HG03045 (cell line): ENCODE results near the gene TMEM121.

ENCODE experiments used
- ATAC-seq: cut with Tn5 transposase; IDR thresholded peaks from one replicate; pipeline ENCODE4 v1.9.1; 2021; ENCODE audit warnings: mild to moderate bottlenecking, moderate library complexity; ENCODE audit not compliant: unreplicated experiment

TMEM121 gene

DNA sequence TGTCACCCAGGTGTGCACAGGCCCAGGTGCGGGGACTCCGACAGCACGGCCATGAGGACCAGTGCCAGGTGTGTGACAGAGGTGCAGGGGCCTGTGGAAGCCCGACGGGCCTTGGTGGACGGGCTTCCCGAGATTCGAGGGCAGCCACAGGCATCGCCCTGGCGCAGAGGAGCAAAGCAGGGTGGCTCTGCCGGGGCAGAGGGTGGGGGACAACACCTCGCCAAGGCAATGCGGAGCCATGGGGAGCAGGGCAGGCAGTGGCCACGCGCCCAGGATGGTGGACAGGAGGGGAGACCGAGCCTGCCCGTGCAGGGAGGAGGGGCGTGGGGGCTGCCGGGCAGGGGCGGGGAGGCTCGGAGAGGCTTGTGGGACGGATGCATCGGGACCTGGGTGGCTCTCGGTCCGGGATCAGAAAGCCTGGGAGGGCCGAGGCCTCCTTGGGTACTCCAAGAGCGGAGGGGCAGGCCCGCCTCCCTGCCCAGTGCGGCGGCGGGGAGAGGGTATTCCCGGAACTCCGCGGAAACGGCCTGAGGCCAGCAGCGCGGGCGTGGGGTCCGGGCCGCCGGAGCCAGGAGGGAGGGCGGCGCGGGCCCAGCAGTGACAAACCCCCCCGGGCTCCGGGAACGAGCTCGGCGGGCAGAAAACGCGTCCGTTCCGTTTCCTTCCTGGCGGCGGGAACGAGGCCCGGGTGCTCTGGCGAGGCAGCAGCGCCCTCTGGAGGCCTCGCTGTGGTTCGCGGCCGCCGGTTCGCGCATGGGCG lies 1.6 kb downstream of the TMEM121 start:
- ATAC-seq = no peak

DNA sequence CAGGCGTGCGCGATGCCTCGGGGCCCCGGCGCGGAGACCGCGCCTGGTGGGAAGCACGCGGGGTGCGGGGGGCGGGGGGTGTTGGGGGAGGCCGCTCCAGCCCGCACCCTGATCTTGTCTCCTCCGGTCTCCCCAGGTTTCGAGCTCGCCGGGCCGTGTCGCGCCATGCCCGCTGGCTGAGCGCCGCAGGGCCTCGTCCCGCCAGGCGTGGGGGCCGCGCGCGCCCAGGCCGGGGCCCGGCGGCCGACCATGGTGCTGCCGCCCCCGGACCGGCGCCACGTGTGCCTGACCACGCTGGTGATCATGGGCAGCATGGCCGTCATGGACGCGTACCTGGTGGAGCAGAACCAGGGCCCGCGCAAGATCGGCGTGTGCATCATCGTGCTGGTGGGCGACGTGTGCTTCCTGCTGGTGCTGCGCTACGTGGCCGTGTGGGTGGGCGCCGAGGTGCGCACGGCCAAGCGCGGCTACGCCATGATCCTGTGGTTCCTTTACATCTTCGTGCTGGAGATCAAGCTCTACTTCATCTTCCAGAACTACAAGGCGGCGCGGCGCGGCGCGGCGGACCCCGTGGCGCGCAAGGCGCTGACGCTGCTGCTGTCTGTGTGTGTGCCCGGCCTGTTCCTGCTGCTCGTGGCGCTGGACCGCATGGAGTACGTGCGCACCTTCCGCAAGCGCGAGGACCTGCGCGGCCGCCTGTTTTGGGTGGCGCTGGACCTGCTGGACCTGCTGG lies 2.4 kb downstream of the TMEM121 start:
- no peak for ATAC-seq

DNA sequence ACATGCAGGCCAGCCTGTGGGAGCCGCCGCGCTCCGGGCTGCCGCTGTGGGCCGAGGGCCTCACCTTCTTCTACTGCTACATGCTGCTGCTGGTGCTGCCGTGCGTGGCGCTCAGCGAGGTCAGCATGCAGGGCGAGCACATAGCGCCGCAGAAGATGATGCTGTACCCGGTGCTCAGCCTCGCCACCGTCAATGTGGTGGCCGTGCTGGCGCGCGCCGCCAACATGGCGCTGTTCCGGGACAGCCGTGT lies 2.9 kb downstream of the TMEM121 start:
- ATAC-seq = no peak

DNA sequence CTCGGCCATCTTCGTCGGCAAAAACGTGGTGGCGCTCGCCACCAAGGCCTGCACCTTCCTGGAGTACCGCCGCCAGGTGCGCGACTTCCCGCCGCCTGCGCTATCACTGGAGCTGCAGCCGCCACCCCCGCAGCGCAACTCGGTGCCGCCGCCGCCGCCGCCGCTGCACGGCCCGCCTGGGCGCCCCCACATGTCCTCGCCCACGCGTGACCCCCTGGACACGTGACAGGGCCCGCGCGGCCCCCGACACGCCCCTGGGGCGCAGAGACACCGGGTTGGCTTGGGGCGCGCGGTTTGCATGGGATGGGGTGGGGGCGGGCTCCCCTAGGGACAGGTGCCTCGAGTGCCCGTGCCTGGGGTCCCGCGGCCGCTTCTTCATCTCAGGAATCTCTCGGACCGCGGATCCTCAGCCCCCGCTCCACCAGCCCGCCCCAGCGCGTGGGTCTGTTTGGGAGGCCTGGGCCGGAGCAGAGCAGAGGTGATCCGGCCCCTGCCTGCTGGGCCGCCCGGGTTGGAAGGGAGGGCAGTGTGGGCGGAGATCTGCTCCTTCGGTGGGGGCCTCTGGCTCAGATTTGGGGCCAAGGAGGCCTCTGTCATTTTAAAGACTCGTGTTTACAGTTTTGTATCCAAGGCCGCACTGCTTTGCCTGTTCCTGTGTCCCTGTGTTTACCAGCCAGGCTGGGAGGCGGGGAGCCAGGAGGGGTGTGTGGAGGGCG lies 3.3 kb downstream of the TMEM121 start:
- ATAC-seq = no peak

DNA sequence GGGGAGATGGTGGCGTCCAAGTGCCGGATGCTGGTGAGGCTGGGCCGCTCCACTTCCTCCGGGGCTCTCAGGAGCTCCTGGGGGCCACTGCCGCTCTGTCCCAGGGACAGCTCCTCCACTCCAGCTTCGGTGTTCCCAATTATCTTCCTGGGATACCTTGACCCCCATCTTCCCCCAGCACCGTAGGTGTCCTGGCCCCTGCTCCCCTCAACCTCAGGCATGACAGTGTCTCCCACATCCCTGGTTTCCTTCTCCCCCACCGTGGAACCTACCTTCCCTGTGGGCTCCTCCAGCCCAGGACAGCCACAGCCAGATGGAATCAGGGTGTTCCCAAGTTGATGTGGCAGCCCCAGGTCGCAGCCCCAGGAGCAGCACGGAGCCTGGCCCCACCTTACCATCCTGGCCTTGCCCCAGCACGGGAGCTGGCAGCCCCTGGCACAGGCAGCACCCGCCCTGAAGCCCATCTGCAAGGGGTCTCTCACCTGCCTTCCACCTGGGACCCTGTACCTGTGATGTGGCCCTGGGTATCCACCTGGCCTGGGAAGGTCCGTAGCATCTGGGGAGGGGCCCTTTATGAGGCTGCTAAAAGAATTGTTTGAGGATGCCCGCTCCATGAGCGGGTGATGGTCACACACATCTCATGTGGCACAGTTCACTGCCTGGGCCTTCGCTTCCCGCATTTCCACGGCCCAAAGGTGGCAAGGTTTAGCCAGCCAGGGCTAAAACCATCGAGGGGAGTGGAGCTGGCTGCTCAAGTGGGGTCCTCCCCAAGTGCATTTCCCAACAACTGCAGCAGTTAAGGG lies 4.1 kb downstream of the TMEM121 start:
- no peak for ATAC-seq

DNA sequence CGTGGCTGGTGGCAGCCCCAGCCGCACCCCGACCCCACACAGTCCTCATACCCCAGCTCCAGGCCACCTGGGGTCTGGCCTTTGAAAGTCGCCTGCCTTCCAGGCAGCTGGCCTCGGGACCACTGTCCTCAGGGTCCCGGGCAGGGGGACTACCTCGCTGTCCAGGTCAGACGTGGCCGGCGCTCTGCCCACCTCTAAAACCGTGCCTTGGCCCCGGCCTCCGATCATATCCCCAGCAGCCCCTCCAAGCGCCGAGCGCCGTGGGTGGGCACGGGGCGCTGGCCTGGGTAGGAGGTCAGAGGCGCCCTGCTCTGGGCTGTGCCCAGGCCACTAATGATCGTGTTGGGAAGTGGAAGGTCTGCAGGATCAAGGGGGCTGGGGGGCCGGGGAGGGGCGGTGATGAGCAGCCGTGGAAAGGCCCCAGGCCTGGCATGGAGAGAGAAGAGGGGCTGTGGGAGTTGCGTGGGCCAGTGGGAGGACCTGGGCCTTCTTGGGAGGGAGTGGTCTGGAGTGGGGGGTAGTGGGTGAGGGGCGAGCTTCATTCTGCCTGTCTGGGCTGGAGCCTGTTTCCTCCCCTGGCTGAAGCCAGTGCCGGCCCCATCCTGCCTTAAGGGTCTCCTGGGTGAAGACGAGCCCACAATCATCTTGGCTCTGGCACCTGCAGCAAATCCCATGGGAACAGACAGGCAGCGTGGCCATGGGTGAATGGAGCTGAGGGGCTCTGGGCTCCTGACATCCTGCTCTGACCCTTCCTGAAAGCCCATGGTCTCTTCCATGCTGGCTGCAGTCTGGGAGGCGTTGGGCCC lies 4.9 kb downstream of the TMEM121 start:
- no peak for ATAC-seq

DNA sequence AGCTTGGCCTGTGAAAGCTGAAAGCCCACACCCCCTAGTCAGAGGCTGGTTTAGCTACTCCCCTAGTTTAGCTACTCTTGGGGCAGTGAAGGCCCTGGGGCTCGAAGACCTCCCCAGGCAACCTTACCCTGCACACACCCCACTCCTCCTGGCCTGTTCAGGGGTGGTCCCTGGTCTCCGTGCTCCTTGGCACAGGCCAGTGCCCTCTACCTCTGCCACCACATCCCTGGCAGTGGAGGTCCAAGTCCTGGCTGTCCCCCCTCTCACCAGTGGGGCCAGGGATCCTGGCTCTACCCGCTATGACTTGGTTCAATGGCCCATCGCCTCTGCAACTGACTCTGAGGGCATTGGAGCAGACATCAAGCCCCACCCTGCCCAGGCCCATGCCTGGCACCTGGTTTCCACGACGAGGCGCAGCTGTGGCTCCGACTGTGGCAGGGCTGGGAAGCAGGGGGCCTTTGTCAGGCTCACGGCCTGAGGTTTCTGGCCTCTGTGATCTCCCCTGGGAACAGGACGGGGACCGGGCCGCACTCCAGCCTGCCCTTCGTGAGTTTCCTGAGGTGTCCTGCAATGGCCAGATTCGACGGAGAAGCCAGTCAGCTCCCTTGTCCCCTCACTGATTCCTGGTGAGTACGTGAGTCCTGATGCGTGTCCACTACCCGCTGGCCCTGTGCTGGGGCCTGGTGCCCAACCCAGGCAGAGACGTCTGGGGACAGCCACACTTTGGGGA lies 5.7 kb downstream of the TMEM121 start:
- no peak for ATAC-seq

DNA sequence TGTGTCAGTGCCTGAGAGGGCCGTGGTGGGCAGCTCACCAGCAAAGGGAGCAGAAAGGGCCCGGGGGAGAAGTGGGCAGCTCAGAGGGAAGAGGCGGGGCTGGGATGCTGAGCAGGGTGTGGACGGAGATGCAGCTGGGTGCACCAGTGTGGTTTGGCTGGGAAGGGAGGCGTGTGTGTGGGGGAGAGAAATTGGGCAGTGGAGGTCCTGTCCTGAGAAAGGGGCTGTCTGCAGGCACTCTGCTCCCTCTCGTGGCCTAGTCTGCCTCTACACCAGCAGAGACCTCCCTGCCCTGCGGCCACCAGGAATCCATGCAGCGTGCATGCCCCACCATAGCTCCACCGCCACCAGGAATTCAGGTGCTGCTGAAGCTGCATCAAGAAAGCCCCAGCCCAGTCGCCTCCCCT lies 6.4 kb downstream of the TMEM121 start:
- no peak for ATAC-seq

DNA sequence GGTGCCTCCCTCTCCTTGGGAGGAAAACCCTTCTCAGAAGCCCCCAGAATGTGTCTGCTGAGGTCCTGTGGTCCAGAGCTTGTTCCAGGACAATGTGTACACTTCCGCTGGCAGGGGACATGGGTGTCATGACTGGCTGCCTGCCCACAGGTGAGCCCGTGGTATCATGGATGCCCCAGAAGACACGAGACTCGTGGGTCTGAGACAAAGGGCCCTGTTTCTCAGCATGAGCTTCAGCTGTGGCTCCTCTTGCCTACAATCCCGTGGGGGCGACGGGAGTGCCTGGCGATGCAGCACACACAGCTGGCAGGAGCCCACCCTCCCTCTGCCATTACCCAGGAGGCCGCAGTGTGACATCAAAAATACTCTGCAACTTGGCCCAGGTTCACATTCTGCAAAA lies 7.0 kb downstream of the TMEM121 start:
- ATAC-seq = no peak

DNA sequence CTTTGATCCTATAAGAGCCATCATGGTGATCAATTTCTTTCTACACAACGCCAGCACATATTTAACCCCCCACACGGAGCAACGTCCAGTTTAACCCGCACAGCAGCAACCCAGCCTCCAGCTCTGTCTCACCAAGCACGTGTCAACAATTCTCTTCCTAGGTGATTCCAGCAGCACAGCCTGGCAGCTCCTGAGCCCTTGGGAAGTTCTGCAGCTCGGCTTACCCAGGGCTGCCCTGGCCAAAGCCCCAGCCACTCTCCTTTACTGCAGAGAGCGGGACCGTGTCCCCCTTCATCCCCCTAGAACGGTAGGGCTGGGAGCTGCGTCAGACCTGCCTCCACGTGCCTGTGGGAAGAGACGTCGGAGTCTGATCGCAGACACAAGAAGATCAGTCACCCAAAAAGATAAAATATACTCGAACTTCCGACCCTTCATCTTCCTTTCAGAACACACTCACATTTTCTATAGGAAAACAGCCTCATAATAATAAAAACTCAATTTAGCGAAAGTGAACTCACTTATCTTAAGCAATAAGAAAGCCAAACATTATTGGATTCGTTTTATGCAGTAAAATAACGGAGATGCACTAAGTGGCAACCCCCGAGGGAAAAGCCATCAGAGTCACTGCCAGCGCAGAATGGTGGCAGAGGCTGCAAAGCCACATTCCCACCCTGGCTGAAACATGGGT lies 7.6 kb downstream of the TMEM121 start:
- no peak for ATAC-seq

DNA sequence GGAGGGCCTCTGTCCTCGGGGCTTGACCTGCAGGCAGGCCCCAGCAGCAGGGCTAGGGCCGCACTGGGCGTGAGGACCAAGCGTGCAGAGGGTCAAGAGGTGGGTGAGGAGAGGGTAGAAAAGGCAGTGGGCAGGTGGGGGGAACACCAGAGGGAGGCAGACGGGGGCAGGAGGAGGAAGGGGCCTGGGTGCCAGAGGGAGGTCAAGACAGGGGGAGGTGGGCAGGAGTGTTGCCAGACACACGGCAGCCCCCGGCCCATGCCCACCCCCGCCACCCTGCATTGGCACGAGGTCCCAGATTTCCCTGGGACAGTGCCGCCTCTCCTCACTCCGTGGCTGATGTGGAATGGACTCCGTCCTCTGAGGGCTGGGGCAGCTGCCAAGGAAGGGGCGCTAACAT lies 8.2 kb downstream of the TMEM121 start:
- no peak for ATAC-seq

DNA sequence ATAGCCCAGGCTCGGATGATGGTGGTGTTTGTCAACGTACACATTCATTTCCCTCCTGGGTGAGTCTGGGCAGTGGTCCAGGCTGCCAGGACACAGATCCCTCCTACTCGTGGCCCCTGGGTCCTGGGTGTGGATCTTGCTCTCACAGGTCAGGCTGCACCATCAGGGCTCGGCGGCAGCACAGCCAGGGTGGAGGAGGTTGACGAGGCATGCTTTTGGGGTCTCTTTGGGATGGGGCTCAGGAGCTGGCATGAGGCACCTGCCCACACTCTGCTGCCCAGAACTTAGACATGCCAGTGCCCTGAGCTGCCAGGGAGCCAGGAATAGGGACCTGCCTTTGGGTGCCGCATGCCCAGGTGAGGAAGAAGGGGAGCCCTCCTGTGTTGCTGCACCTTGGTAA lies 9.7 kb downstream of the TMEM121 start:
- no peak for ATAC-seq

DNA sequence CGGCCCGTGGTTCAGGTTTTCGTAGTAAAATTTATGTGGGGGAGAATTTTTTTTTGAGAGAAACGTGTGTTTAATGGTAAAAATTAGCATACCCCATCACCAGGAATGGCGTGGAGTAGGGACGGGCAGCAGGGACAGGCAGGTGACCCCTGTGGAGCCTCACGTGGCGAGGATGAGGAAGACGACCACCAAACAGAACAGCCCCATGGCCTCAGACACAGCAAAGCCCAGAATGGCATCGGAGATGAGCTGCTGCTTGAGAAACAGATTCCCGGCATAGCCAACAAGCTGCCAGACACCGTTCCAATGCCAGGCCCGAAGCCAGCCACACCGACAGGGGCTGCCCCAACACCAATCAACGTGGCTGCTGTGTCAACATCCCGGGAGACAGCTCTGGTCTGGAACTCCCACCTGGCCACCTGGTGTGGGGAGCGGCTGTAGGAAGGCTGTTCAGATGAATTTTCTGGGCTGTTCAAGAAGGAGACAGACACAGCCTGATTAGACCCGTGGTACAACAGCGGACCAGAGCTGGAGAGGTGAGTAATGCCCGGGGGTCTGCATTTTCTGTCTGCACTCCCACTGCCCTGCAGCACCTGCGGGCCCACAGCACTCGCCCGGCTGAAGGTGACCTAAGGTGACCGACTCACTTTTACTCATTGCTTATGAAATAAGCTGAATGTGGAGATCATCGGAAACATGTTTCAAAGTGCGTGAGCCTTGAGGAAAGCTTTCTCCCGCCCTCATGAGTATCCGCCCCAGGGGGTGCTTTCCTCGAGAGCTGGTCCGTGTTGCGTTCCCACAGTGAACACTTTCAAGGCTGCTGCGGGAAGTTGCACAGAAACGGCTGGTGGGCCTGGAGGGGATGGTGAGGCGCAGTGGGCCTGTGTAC lies 10.6 kb downstream of the TMEM121 start:
- ATAC-seq = no peak

DNA sequence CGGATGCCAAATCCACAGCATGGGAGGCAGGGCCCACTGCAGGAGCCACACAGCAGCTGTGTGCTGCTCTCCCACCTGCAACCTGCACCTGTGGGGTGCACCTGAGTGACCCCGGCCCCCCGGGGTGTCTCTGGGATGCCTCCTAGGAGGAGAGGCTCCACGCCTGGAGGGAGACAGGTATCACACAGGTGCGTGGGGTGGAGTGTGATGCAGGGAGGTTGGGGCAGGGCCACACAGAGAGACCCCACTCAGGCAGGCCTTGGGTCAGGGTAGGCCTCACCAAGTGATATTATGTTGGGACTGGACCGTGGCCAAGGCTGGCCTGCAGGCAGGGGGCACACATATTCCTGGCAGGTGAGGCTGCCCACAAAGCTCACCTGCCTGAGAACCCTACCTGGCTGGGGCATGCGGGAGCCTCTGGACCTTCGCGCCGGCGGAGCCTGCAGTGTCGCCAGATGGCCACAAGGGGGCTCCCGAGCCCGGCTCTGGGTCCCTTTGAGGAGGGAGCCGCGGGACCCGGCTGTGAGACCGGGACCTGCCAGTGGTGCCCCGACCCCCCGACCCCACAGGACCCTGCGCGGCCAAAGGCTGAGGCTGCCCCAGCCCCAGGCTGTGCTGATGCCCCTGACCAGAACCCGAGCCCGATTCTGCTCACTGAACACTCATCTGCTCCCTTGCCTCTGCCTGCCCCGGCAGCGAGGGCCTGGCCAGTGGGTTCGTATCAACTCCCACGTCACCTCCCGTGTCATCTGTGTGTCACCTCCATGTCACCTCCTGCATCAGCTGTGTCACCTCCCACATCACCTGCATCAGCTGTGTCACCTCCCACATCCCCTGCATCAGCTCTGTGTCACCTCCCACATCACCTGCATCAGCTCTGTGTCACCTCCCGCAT lies 11.4 kb downstream of the TMEM121 start:
- no peak for ATAC-seq

DNA sequence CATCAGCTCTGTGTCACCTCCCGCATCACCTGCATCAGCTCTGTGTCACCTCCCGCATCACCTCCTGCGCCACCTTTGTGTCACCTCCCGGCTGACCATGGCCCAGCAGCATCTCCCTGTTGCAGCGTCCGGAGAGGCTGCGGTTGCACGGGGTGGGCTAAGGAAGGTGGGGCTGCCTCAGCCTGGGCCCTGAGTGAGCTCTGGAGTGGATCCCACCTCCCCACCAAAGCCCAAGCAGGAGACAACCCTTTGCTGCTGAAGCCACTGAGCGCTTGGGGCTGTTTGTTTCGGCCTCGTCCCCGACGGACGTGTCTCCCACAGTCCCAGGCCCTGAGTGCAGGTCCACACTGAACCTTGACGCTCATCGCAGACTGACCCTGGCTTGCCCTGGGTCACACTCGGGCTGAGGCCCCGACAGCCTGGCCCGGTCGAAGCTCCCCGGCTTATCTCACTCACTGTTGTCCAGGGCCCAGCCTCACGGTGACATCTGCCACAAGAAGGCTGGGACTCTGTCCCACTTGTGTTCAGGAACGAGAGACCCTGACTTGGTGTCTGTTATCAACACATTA lies 12.2 kb downstream of the TMEM121 start:
- ATAC-seq = no peak

DNA sequence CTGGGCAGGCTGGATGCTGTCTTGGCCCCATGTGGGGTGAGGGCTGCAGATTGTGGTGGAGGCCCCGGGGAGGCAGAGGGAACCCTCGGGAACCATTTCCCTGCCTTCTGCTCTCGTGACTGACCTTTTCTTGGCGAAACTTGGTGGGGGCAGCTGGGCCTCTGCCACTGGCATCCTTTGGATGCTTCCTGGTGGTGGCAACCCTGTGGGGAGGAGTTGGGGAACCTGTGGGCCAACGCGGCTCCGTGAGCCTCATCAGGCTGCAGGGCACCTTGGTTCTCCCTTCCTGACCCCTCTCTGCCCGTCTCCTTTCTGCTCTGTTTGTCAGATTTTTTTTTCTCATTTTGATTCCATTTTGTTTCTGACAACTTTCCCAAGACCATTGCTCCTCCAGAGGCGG lies 14.4 kb downstream of the TMEM121 start:
- ATAC-seq = no peak
